Cardiac muscle cell (in vitro differentiated cells and primary cell): ENCODE data around the gene SSBP2. TPM values are rescaled to one million over a fixed set of nuclear protein-coding genes. Genes with fewer than 3 reads are reported as not detected.

ENCODE experiments used
- DNase-seq, 2 donors: peaks; one replicate each; pipeline versions ENCODE4 v3.0.0 to v3.0.0-alpha.2; 2010 to 2017; ENCODE audit warnings: low read depth in 1 of 2, low spot score in 1 of 2
- H3K27ac ChIP-seq: fragments of 200-600 bp; sonication (generic); 2 replicates; pipeline ENCODE4 v1.5.1; 2016
- H3K27me3 ChIP-seq: fragments of 200-600 bp; sonication (generic); 2 replicates; pipeline ENCODE4 v1.6.0; 2016; ENCODE audit warnings: control low read depth
- H3K36me3 ChIP-seq: fragments of 200-600 bp; sonication (generic); 2 replicates; pipeline ENCODE4 v1.5.1; 2016; ENCODE audit warnings: control low read depth
- H3K4me1 ChIP-seq: fragments of 200-600 bp; sonication (generic); 2 replicates; pipeline ENCODE4 v1.8.1; 2017; ENCODE audit warnings: low read depth, mild to moderate bottlenecking, mixed run types
- H3K4me3 ChIP-seq: fragments of 200-600 bp; sonication (generic); 2 replicates; pipeline ENCODE4 v1.5.1; 2016; ENCODE audit warnings: mild to moderate bottlenecking
- H3K9me3 ChIP-seq: fragments of 200-600 bp; sonication (generic); 2 replicates; pipeline ENCODE4 v1.5.1; 2017; ENCODE audit warnings: low read depth, mild to moderate bottlenecking, control low read depth
- CTCF ChIP-seq: IDR thresholded peaks from 2 replicates; pipeline ENCODE4 v1.5.1; 2012; ENCODE audit warnings: low read depth, mild to moderate bottlenecking, low read length
- polyA plus RNA-seq: library from polyadenylated mRNA; unstranded; fragments of >200 nt; fragmentation: Nextera tagmentation; extraction: Ambion mirVana; gene quantifications from 2 replicates; pipeline ENCODE4 v1.2.1, GENCODE V29; 2016
- total RNA-seq: library from RNA; depleted of rRNA; stranded (reverse); fragments of >200 nt; gene quantifications from 2 replicates; pipeline ENCODE4 v1.2.3, GENCODE V29; 2016

SSBP2 gene
- total and polyA plus RNA-seq, 2 experiments from 2014 or later, result 117 to 174 TPM

- Histone ChIP-seq H3K4me3 (no peak overlapping the region), H3K4me1 (no peaks in the 10 kb centered on the region), H3K27me3 (no peaks in the 10 kb centered on the region), H3K36me3 (no peaks in the 10 kb centered on the region), H3K27ac (no peak overlapping the region), H3K9me3 (no peaks in the 10 kb centered on the region)
- TF ChIP-seq CTCF, result no peak
- DNase-seq, result no peak
These were observed 10.1 kb downstream of the SSBP2 start for GRCh38 chr5:81740758-81741157.

- Histone ChIP-seq H3K36me3 (no peaks in the 10 kb centered on the region), H3K9me3 (no peaks in the 10 kb centered on the region), H3K4me3 (no peak overlapping the region), H3K27me3 (no peaks in the 10 kb centered on the region), H3K27ac (no peak overlapping the region), H3K4me1 (no peaks in the 10 kb centered on the region)
- no peak for TF ChIP-seq CTCF
- DNase-seq, result no peak
These were observed 11.6 kb downstream of the SSBP2 start for GRCh38 chr5:81739291-81739690.

GRCh38 chr5:81729276-81729675, 21.6 kb downstream of the SSBP2 start:
- no peak for DNase-seq
- no peaks in the 10 kb centered on the region for H3K9me3 ChIP-seq

GRCh38 chr5:81728301-81728700, 22.6 kb downstream of the SSBP2 start:
- Histone ChIP-seq H3K27ac (no peak overlapping the region), H3K9me3 (no peaks in the 10 kb centered on the region), H3K4me3 (no peak overlapping the region), H3K4me1 (peaks cover 11% of the 10 kb centered on the region), H3K36me3 (no peaks in the 10 kb centered on the region), H3K27me3 (no peaks in the 10 kb centered on the region)
- no peak for TF ChIP-seq CTCF
- DNase-seq, result no peak

More at GRCh38 chr5:81729276-81729675, 21.6 kb downstream of the SSBP2 start:
- H3K4me1 ChIP-seq, result peaks cover 18% of the 10 kb centered on the region
- H3K27ac ChIP-seq, result no peak overlapping the region
- no peaks in the 10 kb centered on the region for H3K36me3 ChIP-seq
- H3K4me3 ChIP-seq, result no peak overlapping the region
- no peak for TF ChIP-seq CTCF
- no peaks in the 10 kb centered on the region for H3K27me3 ChIP-seq

GRCh38 chr5:81726297-81726696, 24.6 kb downstream of the SSBP2 start:
- H3K9me3 ChIP-seq, result no peaks in the 10 kb centered on the region
- no peak for DNase-seq
- H3K4me3 ChIP-seq, result no peak overlapping the region
- H3K27ac ChIP-seq, result no peak overlapping the region
- peaks cover 8% of the 10 kb centered on the region for H3K4me1 ChIP-seq
- TF ChIP-seq CTCF, result no peak
- H3K36me3 ChIP-seq, result no peaks in the 10 kb centered on the region
- H3K27me3 ChIP-seq, result no peaks in the 10 kb centered on the region

GRCh38 chr5:81724571-81724970, 26.3 kb downstream of the SSBP2 start:
- Histone ChIP-seq H3K27me3 (no peaks in the 10 kb centered on the region), H3K27ac (no peak overlapping the region), H3K9me3 (no peaks in the 10 kb centered on the region), H3K36me3 (no peaks in the 10 kb centered on the region), H3K4me3 (no peak overlapping the region), H3K4me1 (peaks cover 22% of the 10 kb centered on the region)
- TF ChIP-seq CTCF, result no peak
- no peak for DNase-seq
